IMR-90 (cell line): Measurements from ENCODE around the gene FRMPD4. TPM values are rescaled to one million over a fixed set of nuclear protein-coding genes. Genes with fewer than 3 reads are reported as not detected.

Experiments used
- ATAC-seq: fragments of 200-7000 bp; cut with Tn5 transposase; 2 replicates; pipeline ENCODE4 v1.9.1; 2020; ENCODE audit warnings: low read depth, mild to moderate bottlenecking, moderate library complexity
- BruUV-seq: library from RNA; stranded (reverse); fragments of 400-500 nt; replicated peaks from 2 replicates; lab custom pipeline; 2021; lab: Mats Ljungman, UMichigan
- CTCF ChIA-PET: fragments of 300-600 bp; formaldehyde crosslinking; extraction: SDS; loops from one replicate; lab custom pipeline; 2021; ENCODE audit warnings: antibody characterized with exemption; lab: Yijun Ruan, JAX
- POLR2A ChIA-PET: fragments of 300-600 bp; sonication (Branson Sonifier 250); formaldehyde crosslinking; loops from one replicate; lab custom pipeline; 2022; ENCODE audit warnings: antibody characterized with exemption; ENCODE audit not compliant: unreplicated experiment; lab: Charles Lee
- DNase-seq: peaks from one replicate; pipeline ENCODE4 v3.0.0; 2013
- H2AFZ ChIP-seq: replicated peaks from 2 replicates; pipeline ENCODE3; 2013; ENCODE audit warnings: low read length, mild to moderate bottlenecking; ENCODE audit not compliant: poor library complexity
- H2AK5ac ChIP-seq: 2 replicates; pipeline ENCODE4 v1.6.1; 2013; ENCODE audit warnings: low read depth, low read length, inconsistent platforms
- H2AK9ac ChIP-seq: replicated peaks from 2 replicates; pipeline ENCODE3; 2013; ENCODE audit warnings: mild to moderate bottlenecking, low read depth, low read length, moderate library complexity; ENCODE audit not compliant: poor library complexity
- H2BK120ac ChIP-seq: 2 replicates; pipeline ENCODE4 v1.6.1; 2013; ENCODE audit warnings: low read depth, low read length, inconsistent platforms
- H2BK15ac ChIP-seq: 3 replicates; pipeline ENCODE4 v1.6.1; 2013; ENCODE audit warnings: low read depth, low read length, inconsistent platforms
- H2BK20ac ChIP-seq: 2 replicates; pipeline ENCODE4 v1.6.1; 2013; ENCODE audit warnings: low read depth, mild to moderate bottlenecking, inconsistent platforms, low read length, moderate library complexity
- H2BK5ac ChIP-seq: 2 replicates; pipeline ENCODE4 v1.6.1; 2013; ENCODE audit warnings: mild to moderate bottlenecking, low read depth, low read length, inconsistent platforms; ENCODE audit not compliant: poor library complexity, severe bottlenecking
- H3K14ac ChIP-seq: replicated peaks from 2 replicates; pipeline ENCODE4 v1.6.1; 2013; ENCODE audit warnings: low read depth, low read length, inconsistent platforms
- H3K18ac ChIP-seq: 2 replicates; pipeline ENCODE4 v1.6.1; 2013; ENCODE audit warnings: low read depth, low read length, control low read depth
- H3K23ac ChIP-seq: 2 replicates; pipeline ENCODE4 v1.6.1; 2013; ENCODE audit warnings: low read depth, low read length, inconsistent platforms
- H3K27ac ChIP-seq: 2 replicates; pipeline ENCODE4 v1.5.1; 2013; ENCODE audit warnings: mild to moderate bottlenecking, control low read depth, low read length; ENCODE audit not compliant: insufficient read depth
- H3K27me3 ChIP-seq: 2 replicates; pipeline ENCODE4 v1.6.1; 2013; ENCODE audit warnings: low read length; ENCODE audit not compliant: control insufficient read depth, insufficient read depth
- H3K36me3 ChIP-seq: 2 replicates; pipeline ENCODE4 v1.6.1; 2013; ENCODE audit warnings: low read length, mixed read lengths; ENCODE audit not compliant: control insufficient read depth, insufficient read depth
- H3K4ac ChIP-seq: 2 replicates; pipeline ENCODE4 v1.6.1; 2013; ENCODE audit warnings: low read depth, low read length, inconsistent platforms
- H3K4me1 ChIP-seq: 2 replicates; pipeline ENCODE4 v1.6.1; 2013; ENCODE audit warnings: low read length, mixed read lengths; ENCODE audit not compliant: control insufficient read depth, insufficient read depth
- H3K4me2 ChIP-seq: 2 replicates; pipeline ENCODE4 v1.6.1; 2013; ENCODE audit warnings: low read depth, mild to moderate bottlenecking, control low read depth, low read length, moderate library complexity
- H3K4me3 ChIP-seq: 2 replicates; pipeline ENCODE4 v1.5.1; 2013; ENCODE audit warnings: low read depth, mild to moderate bottlenecking, control low read depth, low read length, moderate library complexity; ENCODE audit not compliant: insufficient read depth
- H3K56ac ChIP-seq: 2 replicates; pipeline ENCODE4 v1.6.1; 2013; ENCODE audit warnings: low read length, inconsistent platforms; ENCODE audit not compliant: insufficient read depth; ENCODE audit errors: extremely low read depth
- H3K79me1 ChIP-seq, 2 experiments: 2 replicates each; pipeline ENCODE4 v1.6.1; 2013; ENCODE audit warnings: low read length in 2 of 2, inconsistent platforms in 1 of 2, low read depth in 1 of 2
- H3K9ac ChIP-seq: 2 replicates; pipeline ENCODE4 v1.6.1; 2013; ENCODE audit warnings: low read depth, low read length, control low read depth
- H3K9me1 ChIP-seq: 2 replicates; pipeline ENCODE4 v1.6.1; 2013; ENCODE audit warnings: low read length, inconsistent platforms; ENCODE audit not compliant: insufficient read depth
- H3K9me3 ChIP-seq: 2 replicates; pipeline ENCODE4 v1.6.1; 2013; ENCODE audit warnings: low read length; ENCODE audit not compliant: control insufficient read depth, insufficient read depth
- H4K20me1 ChIP-seq: 2 replicates; pipeline ENCODE4 v1.6.1; 2013; ENCODE audit warnings: low read length, inconsistent platforms; ENCODE audit not compliant: insufficient read depth
- H4K5ac ChIP-seq: 2 replicates; pipeline ENCODE4 v1.6.1; 2013; ENCODE audit warnings: mild to moderate bottlenecking, low read depth, low read length, control low read depth
- H4K8ac ChIP-seq, 2 experiments: 2 replicates each; pipeline ENCODE4 v1.6.1; 2013; ENCODE audit warnings: low read depth in 2 of 2, low read length in 2 of 2, control low read depth in 1 of 2, inconsistent platforms in 1 of 2
- H4K91ac ChIP-seq: 2 replicates; pipeline ENCODE4 v1.6.1; 2013; ENCODE audit warnings: low read depth, low read length, inconsistent platforms; ENCODE audit not compliant: insufficient read depth
- ELK1 ChIP-seq: fragments of 150-350 bp; IDR thresholded peaks from 2 replicates; pipeline ENCODE4 v1.6.1; 2016; ENCODE audit warnings: low read depth, mild to moderate bottlenecking, low read length, moderate library complexity, borderline replicate concordance
- FOS ChIP-seq: fragments of 150-350 bp; IDR thresholded peaks from 2 replicates; pipeline ENCODE4 v1.6.1; 2016; ENCODE audit warnings: low read depth, low read length
- MXI1 ChIP-seq: IDR thresholded peaks from 2 replicates; pipeline ENCODE4 v1.6.1; 2012; ENCODE audit warnings: low read depth, mild to moderate bottlenecking, low read length, moderate library complexity, borderline replicate concordance
- POLR2A ChIP-seq: IDR thresholded peaks from 2 replicates; pipeline ENCODE4 v1.6.1; 2012; ENCODE audit warnings: mild to moderate bottlenecking, low read depth, low read length
- RCOR1 ChIP-seq: IDR thresholded peaks from 2 replicates; pipeline ENCODE4 v1.6.1; 2012; ENCODE audit warnings: mild to moderate bottlenecking, low read length, improper control_type of control experiment; ENCODE audit not compliant: insufficient replicate concordance
- RFX5 ChIP-seq: IDR thresholded peaks from 2 replicates; pipeline ENCODE4 v1.8.0; 2012; ENCODE audit warnings: low read depth, mild to moderate bottlenecking, low read length, moderate library complexity
- SMC3 ChIP-seq: fragments of 150-350 bp; IDR thresholded peaks from 2 replicates; pipeline ENCODE4 v1.6.1; 2016; ENCODE audit warnings: low read depth, mild to moderate bottlenecking, antibody characterized with exemption, low read length, moderate library complexity
- USF2 ChIP-seq: fragments of 150-350 bp; IDR thresholded peaks from 2 replicates; pipeline ENCODE4 v1.6.1; 2017; ENCODE audit warnings: mild to moderate bottlenecking, antibody characterized with exemption, low read length, low read depth
- WGBS, 2 experiments: methylation state at CpG; one replicate each; pipeline versions ENCODE4 v1.1.5 to v1.1.7; 2013; ENCODE audit warnings: missing lambda C conversion rate in 2 of 2; ENCODE audit not compliant: insufficient read length in 1 of 2; ENCODE audit errors: extremely low coverage in 2 of 2; 5-methylcytosine and 5-hydroxymethylcytosine counted together
- dilution Hi-C: fragments of 300-500 bp; cut with HindIII; formaldehyde crosslinking; loops from one replicate; pipeline ENCODE4 v1.14.3; 2018; ENCODE audit warnings: low sequenced_read_pairs; ENCODE audit not compliant: unreplicated experiment
- in situ Hi-C: fragments of 300-500 bp; cut with MboI; formaldehyde crosslinking; loops from 3 replicates; pipeline ENCODE4 v1.14.3; 2019; ENCODE audit warnings: low sequenced_read_pairs, inconsistent platforms, mixed read lengths
- intact Hi-C: fragments of 100-400 bp; cut with micrococcal nuclease; formaldehyde crosslinking; loops from 2 replicates; pipeline ENCODE4 v1.10.0; 2022
- polyA plus RNA-seq, 3 experiments: library from polyadenylated mRNA; depleted of rRNA; stranded (reverse); fragments of >200 nt; gene quantifications; 2 replicates each; pipeline ENCODE4 v1.2.3, GENCODE V29; 2012; ENCODE audit warnings: low replicate concordance in 1 of 3
- total RNA-seq: library from RNA; depleted of rRNA; stranded (reverse); fragments of >200 nt; gene quantifications from 2 replicates; pipeline ENCODE4 v1.2.3, GENCODE V29; 2012

FRMPD4 gene
- total and polyA plus RNA-seq, 2 of the 4 experiments (the other 2 are of a cell fraction) = 0.53 to 1.1 TPM

- H2BK5ac ChIP-seq = no peak overlapping the region
- no peak for TF ChIP-seq RCOR1
- TF ChIP-seq MXI1 = no peak
- no peak for TF ChIP-seq POLR2A
- no peak for TF ChIP-seq SMC3
- no peak for TF ChIP-seq USF2
- TF ChIP-seq RFX5 = no peak
- no peak for TF ChIP-seq FOS
- TF ChIP-seq ELK1 = no peak
- ATAC-seq = no peak
- WGBS, 2 experiments = no CpG with 5 or more reads among the region's 1 CpG
- no peak overlapping the region for H4K5ac ChIP-seq
- H2BK120ac ChIP-seq = no peak overlapping the region
- BruUV-seq = no TSS peak
- no peak overlapping the region for H3K4ac ChIP-seq
- H3K4me3 ChIP-seq = no peak overlapping the region
- H2BK20ac ChIP-seq = no peak overlapping the region
- H3K4me2 ChIP-seq = no peak overlapping the region
- H2AK5ac ChIP-seq = no peak overlapping the region
- dilution Hi-C loops (no loop called here), intact Hi-C loops (no loop called here), in situ Hi-C loops (no loop called here)
- H2AFZ ChIP-seq = no peak overlapping the region
- H4K20me1 ChIP-seq = no peaks in the 10 kb centered on the region
- no peaks in the 10 kb centered on the region for H3K36me3 ChIP-seq
- H4K8ac ChIP-seq = no peak overlapping the region
- H3K56ac ChIP-seq = no peak overlapping the region
- no peaks in the 10 kb centered on the region for H3K9me1 ChIP-seq
- peaks cover 3% of the 10 kb centered on the region for H3K4me1 ChIP-seq
- H3K18ac ChIP-seq = no peak overlapping the region
- DNase-seq = no peak
- H4K91ac ChIP-seq = no peak overlapping the region
- no peak overlapping the region for H3K23ac ChIP-seq
- no peaks in the 10 kb centered on the region; a peak in 1 of 4 replicates for H3K79me1 ChIP-seq
- ChIA-PET CTCF (no interaction called here), POLR2A (interaction anchor here (0.6 kb wide), 1 partner anchor 48 kb away, joined by 3 read pairs; no protein-coding TSS in a partner anchor)
- H2AK9ac ChIP-seq = no peak overlapping the region
- no peaks in the 10 kb centered on the region for H3K27me3 ChIP-seq
- no peak overlapping the region for H2BK15ac ChIP-seq
- H3K27ac ChIP-seq = no peak overlapping the region
- H3K9me3 ChIP-seq = no peaks in the 10 kb centered on the region
- no peak overlapping the region for H3K14ac ChIP-seq
- no peak overlapping the region for H3K9ac ChIP-seq
Observed at GRCh38 chrX:12423346-12423745, 285.1 kb downstream of the FRMPD4 start.
